Measurements from ENCODE around the gene KICS2.

GRCh38 chr12:64253356-64253755 is 31.3 kb upstream of the KICS2 start:
- TF ChIP-seq POLR2A (IDR thresholded peaks at IDR 0.05), result no peak
- TF ChIP-seq CTCF (IDR thresholded peaks at IDR 0.05), result no peak
- no peak for TF ChIP-seq POLR2AphosphoS5 (IDR thresholded peaks at IDR 0.05)
- no peak for TF ChIP-seq EP300 (IDR thresholded peaks at IDR 0.05)

All from upper lobe of left lung (tissue), 4 donors.